K562 (cell line): Measurements from ENCODE around the gene ANKMY1. TPM values are rescaled to one million over a fixed set of nuclear protein-coding genes. Genes with fewer than 3 reads are reported as not detected.

Source experiments
- ATAC-seq: fragments of 200-7000 bp; cut with Tn5 transposase; 3 replicates; pipeline ENCODE4 v1.9.1; 2020; ENCODE audit warnings: moderate library complexity
- BruUV-seq: library from RNA; stranded (reverse); fragments of 400-500 nt; replicated peaks from 2 replicates; lab custom pipeline; 2021; lab: Mats Ljungman, UMichigan
- CTCF ChIA-PET: fragments of 300-600 bp; formaldehyde crosslinking; extraction: SDS; loops from one replicate; lab custom pipeline; 2021; ENCODE audit warnings: low intra/inter-chr PET ratio; lab: Yijun Ruan, JAX
- POLR2A ChIA-PET: fragments of 300-600, 350-650 bp; sonication (Branson Sonifier 250); formaldehyde crosslinking; extraction: SDS; loops from one replicate; lab custom pipeline; 2021; ENCODE audit warnings: antibody characterized with exemption, inconsistent platforms; lab: Yijun Ruan, JAX
- DNase-seq, 4 experiments: peaks; one replicate each; pipeline versions ENCODE4 v3.0.0 to v3.0.0-alpha.2; 2011 to 2018; ENCODE audit warnings: low spot score in 3 of 4, mixed read lengths in 3 of 4; ENCODE audit errors: extremely low read depth in 1 of 4
- FAIRE-seq: peaks from 2 replicates; lab custom pipeline; 2011; peaks lifted over from hg19 to GRCh38; lab: Jason Lieb, UNC
- H2AFZ ChIP-seq: 2 replicates; pipeline ENCODE4 v1.6.0; 2011; ENCODE audit warnings: low read depth, low read length, control low read depth, inconsistent platforms
- H3K27ac ChIP-seq: fragments of 200-600 bp; 3 replicates; pipeline ENCODE4 v1.8.0; 2011; ENCODE audit warnings: low read depth, mild to moderate bottlenecking, control low read depth, inconsistent platforms, low read length, moderate library complexity, mixed read lengths; ENCODE audit errors: extremely low read depth
- H3K27me3 ChIP-seq, 2 experiments: fragments of 300-600 bp in 1 of 2; 2 replicates in 1 of 2; 3 replicates in 1 of 2; pipeline versions ENCODE4 v1.6.0 to v1.8.0; 2011; ENCODE audit warnings: inconsistent platforms in 2 of 2, low read length in 2 of 2, mild to moderate bottlenecking in 1 of 2, mixed read lengths in 1 of 2, moderate library complexity in 1 of 2; ENCODE audit not compliant: control insufficient read depth in 2 of 2, insufficient read depth in 2 of 2
- H3K36me3 ChIP-seq: fragments of 300-600 bp; 3 replicates; pipeline ENCODE4 v1.8.0; 2011; ENCODE audit warnings: mild to moderate bottlenecking, low read length, inconsistent platforms; ENCODE audit not compliant: control insufficient read depth, insufficient read depth
- H3K4me1 ChIP-seq, 2 experiments: fragments of 200-600 bp in 1 of 2; replicated peaks in 1 of 2; 2 replicates in 1 of 2; 3 replicates in 1 of 2; pipeline versions ENCODE4 v1.5.1 to v1.8.0; 2011; ENCODE audit warnings: inconsistent platforms in 2 of 2, low read length in 2 of 2, mild to moderate bottlenecking in 1 of 2, mixed read lengths in 1 of 2, moderate library complexity in 1 of 2; ENCODE audit not compliant: control insufficient read depth in 2 of 2, insufficient read depth in 2 of 2
- H3K4me2 ChIP-seq: 2 replicates; pipeline ENCODE4 v1.6.1; 2011; ENCODE audit warnings: low read length, control low read depth, inconsistent platforms, mixed read lengths; ENCODE audit not compliant: insufficient read depth
- H3K4me3 ChIP-seq: fragments of 200-600 bp; sonication (generic), shearing (Covaris generic); 2 replicates; pipeline ENCODE4 v1.5.1; 2016; ENCODE audit warnings: control low read depth, inconsistent platforms
- H3K79me2 ChIP-seq: fragments of 200-600 bp; 3 replicates; pipeline ENCODE4 v1.8.0; 2011; ENCODE audit warnings: low read length, inconsistent platforms; ENCODE audit not compliant: control insufficient read depth, insufficient read depth
- H3K9ac ChIP-seq, 2 experiments: 2 replicates each; pipeline versions ENCODE4 v1.6.0 to v1.6.1; 2011; ENCODE audit warnings: low read depth in 2 of 2, low read length in 2 of 2, control low read depth in 1 of 2, inconsistent platforms in 1 of 2, mild to moderate bottlenecking in 1 of 2, mixed read lengths in 1 of 2; ENCODE audit not compliant: insufficient read depth in 1 of 2
- H3K9me1 ChIP-seq: one replicate; pipeline ENCODE4 v1.6.0; 2011; ENCODE audit warnings: inconsistent platforms, mild to moderate bottlenecking, low read length, moderate library complexity; ENCODE audit not compliant: control insufficient read depth, insufficient read depth
- H3K9me3 ChIP-seq: replicated peaks from 2 replicates; pipeline ENCODE4 v1.5.1; 2011; ENCODE audit warnings: low read depth, low read length, inconsistent platforms; ENCODE audit not compliant: control insufficient read depth, insufficient read depth
- H4K20me1 ChIP-seq: replicated peaks from 2 replicates; pipeline ENCODE4 v1.6.1; 2011; ENCODE audit warnings: low read length, inconsistent platforms, mixed read lengths; ENCODE audit not compliant: control insufficient read depth, insufficient read depth
- FOXJ3 ChIP-seq: sonication (generic); formaldehyde crosslinking; IDR thresholded peaks from 2 replicates; pipeline ENCODE4 v1.4.0; 2020; ENCODE audit warnings: mild to moderate bottlenecking, missing genetic modification reagents
- ZNF277 ChIP-seq: fragments of 250-450 bp; sonication (Bioruptor Pico); IDR thresholded peaks from 2 replicates; pipeline ENCODE4 v1.8.0; 2022; ENCODE audit warnings: inconsistent platforms, mild to moderate bottlenecking, moderate library complexity, borderline replicate concordance
- WGBS: fragments of 100-300 bp; shearing (Covaris generic); methylation state at CpG from one replicate; pipeline ENCODE4 v1.1.6; 2016; ENCODE audit warnings: low coverage, mixed read lengths; ENCODE audit not compliant: insufficient coverage; ENCODE audit errors: missing lambda C conversion rate; 5-methylcytosine and 5-hydroxymethylcytosine counted together
- in situ Hi-C: fragments of 300-500 bp; cut with MboI; formaldehyde crosslinking; loops from 4 replicates; pipeline ENCODE4 v1.15.0; 2018; ENCODE audit warnings: inconsistent platforms, mixed read lengths
- intact Hi-C: fragments of 100-400 bp; cut with micrococcal nuclease; formaldehyde crosslinking; loops from 2 replicates; pipeline ENCODE4 v1.14.2; 2022
- polyA plus RNA-seq, 8 experiments: library from polyadenylated mRNA; depleted of rRNA in 4 of 8; stranded (reverse) in 5 of 8; unstranded in 3 of 8; fragments of >200 nt; fragmentation: Nextera tagmentation in 2 of 8; fragmentation: Illumina TruSeq in 1 of 8; extraction: Ambion mirVana in 2 of 8; extraction: Trizol in 1 of 8; gene quantifications; 2 replicates each; pipeline versions ENCODE4 v1.2.1 to v1.2.3, GENCODE V29; 2011 to 2014; ENCODE audit warnings: inconsistent platforms in 1 of 8, missing spikeins in 1 of 8
- total RNA-seq, 7 experiments: library from RNA; depleted of rRNA in 6 of 7; stranded (reverse); fragments of >200 nt in 6 of 7; fragmentation: Illumina TruSeq in 2 of 7; extraction: Trizol in 2 of 7; gene quantifications; 2 replicates each; pipeline versions ENCODE4 v1.2.1 to v1.2.3, GENCODE V29; 2011 to 2021; ENCODE audit warnings: low replicate concordance in 1 of 7

Gene ANKMY1
- total and polyA plus RNA-seq, 9 of the 15 experiments (the other 6 are each of a cell fraction or from before 2014, with no cell fraction given) = 0.75 to 15.1 (median 11.7) TPM

DNA sequence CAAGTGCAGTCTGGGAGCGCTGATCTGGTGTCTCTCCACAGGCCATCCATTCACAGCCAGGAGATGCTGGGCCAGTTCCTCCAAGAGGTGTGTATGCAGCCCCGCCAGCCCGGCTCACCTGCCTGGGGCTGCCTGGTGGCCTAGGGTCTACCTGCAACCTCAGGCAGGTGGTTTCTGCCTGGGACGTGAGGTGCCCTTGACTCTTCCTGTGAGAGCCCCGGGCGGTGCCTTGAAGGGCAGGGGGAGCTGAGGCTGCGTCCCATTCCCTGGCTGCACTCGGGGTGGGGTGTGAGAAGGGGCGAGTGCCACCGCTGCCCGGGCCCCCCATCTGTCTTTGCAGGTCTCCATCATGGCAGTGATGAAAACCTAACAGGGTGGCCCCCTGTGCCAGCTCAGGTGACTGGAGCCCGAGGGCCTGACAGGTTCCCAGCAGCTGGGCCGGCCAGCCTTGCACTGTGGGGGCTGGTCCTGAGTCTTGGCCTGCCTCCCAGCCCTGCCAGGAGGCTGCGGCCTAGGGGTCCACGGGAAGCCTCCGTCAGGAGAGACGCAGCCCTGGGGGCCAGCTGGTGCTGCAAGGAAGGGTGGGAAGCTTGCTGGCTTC, 40.6 kb upstream of the ANKMY1 start:
- no peak for FAIRE-seq
- no TSS peak for BruUV-seq
- Histone ChIP-seq H3K4me3 (no peak overlapping the region), H3K36me3 (peaks cover 6% of the 10 kb centered on the region; the same call in 1 of the 3 replicates), H3K9me3 (no peaks in the 10 kb centered on the region), H3K4me1 (peaks cover 0 to 31% of the 10 kb centered on the region in 2 experiments; a peak in 2 of 5 replicates), H2AFZ (no peak overlapping the region), H3K4me2 (no peak overlapping the region), H3K79me2 (no peaks in the 10 kb centered on the region), H3K9ac (no peak overlapping the region), H4K20me1 (no peaks in the 10 kb centered on the region), H3K27ac (no peak overlapping the region), H3K27me3 (no peaks in the 10 kb centered on the region), H3K9me1 (no peaks in the 10 kb centered on the region)
- no peak for DNase-seq
- in situ Hi-C loops (no loop called here), intact Hi-C loops (no loop called here)
- 93% methylated on average over 5 of the region's 17 CpGs for WGBS
- no peak for ATAC-seq
- ChIA-PET CTCF (no interaction called here), POLR2A (interaction anchor here (1.4 kb wide), 1 partner anchor 12 kb away, joined by 3 read pairs; the partner anchor contains the start of gene CAPN10)
- TF ChIP-seq ZNF277 (CRISPR knock-in tag) = no peak
- no peak for TF ChIP-seq FOXJ3
